GM19324 (cell line): ENCODE measurements around the gene FANCI.
"Not testable (repeated sequence)": the region's sequence is repeated elsewhere in the genome, so short reads cannot be mapped to it uniquely, and the experiment has no call there.

Experiments used
- ATAC-seq: cut with Tn5 transposase; IDR thresholded peaks from one replicate; pipeline ENCODE4 v1.9.1; 2021; ENCODE audit warnings: mild to moderate bottlenecking, moderate library complexity; ENCODE audit not compliant: unreplicated experiment, low FRiP score

The FANCI gene

DNA sequence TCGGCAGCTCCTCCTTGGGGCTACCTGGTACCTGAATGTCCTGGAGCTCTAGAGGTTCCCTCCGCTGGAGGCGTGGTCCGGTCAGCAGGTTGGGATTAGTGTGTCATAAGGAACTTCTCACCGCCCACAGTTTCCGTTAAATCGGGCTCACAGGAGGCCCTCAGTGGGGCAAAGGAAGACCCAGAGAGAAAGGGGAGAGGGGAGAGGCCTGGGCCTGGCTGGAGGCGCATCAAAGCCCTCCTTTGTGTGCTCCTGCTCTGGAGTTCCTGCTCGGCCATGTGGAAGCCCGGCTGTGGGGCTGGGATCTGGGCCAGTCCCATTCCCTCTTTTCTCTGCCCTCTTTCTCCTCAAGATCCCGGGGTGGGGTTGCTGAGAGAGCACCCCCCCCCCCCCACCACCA lies 22.2 kb upstream of the FANCI start, which contains the start of gene RLBP1:
RLBP1 (minus strand) TSS at position 37 of the 400 bp plus-strand sequence. CDS start 2,604 bp downstream, outside the sequence.
- no peak for ATAC-seq

DNA sequence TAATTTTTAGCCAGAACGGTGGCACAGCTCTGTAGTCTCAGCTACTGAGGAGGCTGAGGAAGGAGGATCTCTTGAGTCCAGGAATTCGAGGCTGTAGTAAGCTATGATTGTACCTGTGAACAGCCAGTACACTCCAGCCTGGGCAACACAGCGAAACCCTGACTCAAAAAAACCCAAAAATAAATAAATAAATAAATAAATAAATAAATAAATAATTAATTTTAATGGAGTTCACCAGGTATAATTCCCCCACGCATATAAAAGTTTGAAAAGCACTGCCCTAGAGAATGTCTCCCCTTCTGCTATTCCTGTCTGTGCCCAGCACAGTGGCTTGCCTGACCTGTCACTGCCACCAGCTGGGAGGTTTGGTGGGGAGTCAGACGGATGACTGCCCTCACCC lies 18.2 kb upstream of the FANCI start:
- ATAC-seq = no peak

DNA sequence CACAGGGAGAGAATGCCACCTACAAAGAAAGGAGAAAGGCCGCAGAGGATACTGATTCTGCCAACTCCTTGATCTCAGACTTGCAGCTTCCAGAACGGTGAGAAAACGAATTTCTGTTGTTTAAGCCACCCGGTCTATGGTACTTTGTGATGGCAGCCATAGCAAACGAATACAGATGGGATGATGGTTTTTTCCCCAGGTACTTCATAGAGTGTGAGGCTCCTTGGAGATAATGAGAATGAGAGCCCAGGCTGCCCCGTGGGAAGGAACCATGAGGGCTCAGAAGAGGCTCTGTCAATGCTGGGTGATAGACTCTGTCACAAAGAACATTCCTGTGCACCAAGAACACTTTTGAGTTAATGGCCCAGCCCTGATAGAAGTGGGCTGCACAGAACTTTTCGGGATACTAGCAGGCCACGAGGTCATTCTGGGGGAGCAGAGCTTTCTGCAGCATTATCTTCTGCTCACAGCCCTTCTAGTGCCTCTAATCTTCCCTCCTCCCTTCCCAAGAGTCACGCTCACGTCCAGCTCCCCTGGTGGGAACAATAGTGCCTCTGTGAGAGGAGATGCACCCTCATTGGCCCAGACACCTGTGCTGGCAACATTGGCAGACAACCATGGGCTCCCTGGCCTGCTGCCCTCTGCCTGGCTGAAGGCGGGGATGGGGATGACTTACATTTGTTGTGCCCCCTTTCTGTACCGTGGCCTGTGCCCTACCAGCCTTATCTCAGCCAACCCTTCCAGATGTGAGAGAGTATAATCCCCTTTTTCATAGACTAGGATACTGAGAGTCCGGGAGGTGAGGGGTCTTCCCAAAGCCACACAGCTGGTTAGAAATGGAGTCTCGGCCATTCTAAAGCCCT lies 17.2 kb upstream of the FANCI start:
- ATAC-seq = no peak

DNA sequence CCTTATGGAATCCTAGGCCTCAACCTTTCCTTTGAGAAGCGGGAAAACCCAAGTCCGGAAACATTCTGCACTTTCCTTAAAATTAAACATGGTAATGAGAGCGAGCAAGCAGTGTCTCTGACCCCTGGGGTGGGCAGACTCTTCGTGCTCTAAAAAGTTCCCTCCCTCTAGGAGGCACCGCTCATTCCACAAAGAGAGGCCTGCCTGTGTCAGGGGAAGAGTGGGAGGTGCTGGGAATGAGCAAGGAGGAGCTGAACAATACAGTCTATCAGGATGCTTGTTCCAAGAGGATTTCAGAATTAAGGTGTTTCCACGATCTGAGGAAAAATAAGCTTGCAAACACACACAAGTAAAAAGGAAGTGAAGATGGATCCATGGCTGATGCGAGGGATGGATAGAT lies 16.4 kb upstream of the FANCI start:
- no peak for ATAC-seq

DNA sequence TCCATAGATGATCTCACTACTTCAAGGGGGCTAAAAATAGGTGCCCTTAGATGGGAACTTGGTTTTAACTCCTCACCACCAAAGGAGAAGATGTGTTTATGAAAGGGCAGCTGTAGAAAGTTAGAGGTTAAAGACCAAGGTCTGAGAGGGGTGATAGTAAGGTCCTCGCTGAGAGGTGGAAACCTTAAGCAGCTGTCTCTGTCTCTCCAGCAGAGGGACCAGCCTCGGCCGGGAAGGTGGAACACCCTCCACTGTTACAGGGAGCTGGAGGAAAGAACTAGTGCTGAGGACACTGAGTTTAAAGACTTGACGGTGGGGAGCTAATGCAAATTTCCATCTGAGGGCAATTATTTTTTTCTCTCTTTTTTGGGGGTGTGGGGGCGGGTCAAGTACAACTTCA lies 13.5 kb upstream of the FANCI start:
- ATAC-seq = no peak

DNA sequence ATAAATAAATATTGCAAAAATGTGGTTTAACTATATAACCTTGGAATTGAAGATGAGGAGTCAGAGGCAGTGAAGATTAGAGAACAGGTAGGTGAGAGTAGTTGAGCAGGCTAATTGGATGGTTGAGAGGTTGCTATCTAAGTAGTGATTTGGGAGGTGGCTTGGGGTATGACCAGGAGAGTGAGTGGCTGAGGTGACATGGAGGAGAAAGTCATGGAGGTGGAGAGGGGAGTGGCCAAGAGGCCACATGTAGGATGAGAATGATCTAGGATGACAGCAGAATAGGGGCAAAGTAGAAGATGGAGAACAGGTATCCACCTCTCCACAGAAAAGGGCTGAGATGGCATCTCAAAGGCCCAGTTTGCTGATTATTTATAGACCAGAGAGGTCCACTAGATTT lies 11.9 kb upstream of the FANCI start:
- ATAC-seq = no peak

DNA sequence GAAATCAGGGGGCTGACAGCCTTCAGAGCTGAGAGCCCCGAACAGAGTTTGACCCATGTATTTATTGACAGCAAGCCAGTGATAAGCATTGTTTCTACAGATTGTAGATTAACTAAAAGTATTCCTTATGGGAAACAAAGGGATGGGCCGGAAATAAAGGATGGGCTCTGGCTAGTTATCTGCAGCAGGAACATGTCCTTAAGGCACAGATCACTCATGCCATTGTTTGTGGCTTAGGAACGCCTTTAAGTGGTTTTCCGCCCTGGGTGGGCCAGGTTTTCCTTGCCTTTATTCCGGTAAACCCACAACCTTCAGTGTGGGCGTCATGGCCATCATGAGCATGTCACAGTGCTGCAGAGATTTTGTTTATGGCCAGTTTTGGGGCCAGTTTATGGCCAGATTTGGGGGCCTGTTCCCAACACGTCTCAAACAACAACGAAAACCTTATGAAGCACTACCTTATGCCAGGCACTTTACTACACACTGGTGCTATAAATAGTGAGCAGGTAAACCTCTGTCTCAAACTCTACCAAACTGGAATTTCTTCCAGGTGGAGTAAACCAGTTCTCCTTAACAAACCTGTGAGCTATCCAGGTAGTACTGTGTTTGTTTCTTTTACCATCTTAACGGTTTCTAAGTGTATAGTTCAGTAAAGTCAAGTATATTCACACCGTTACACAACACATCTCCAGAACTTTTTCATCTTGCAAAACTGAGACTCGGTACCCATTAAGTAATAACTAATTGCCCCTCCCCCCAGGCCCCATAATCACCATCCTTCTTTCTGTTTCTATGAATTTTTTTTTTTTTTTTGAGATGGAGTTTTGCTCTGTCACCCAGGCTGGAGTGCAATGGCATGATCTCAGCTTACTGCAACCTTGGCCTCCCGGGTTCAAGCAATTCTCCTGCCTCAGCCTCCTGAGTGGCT lies 3.6 kb upstream of the FANCI start:
- not testable (repeated sequence) for ATAC-seq

DNA sequence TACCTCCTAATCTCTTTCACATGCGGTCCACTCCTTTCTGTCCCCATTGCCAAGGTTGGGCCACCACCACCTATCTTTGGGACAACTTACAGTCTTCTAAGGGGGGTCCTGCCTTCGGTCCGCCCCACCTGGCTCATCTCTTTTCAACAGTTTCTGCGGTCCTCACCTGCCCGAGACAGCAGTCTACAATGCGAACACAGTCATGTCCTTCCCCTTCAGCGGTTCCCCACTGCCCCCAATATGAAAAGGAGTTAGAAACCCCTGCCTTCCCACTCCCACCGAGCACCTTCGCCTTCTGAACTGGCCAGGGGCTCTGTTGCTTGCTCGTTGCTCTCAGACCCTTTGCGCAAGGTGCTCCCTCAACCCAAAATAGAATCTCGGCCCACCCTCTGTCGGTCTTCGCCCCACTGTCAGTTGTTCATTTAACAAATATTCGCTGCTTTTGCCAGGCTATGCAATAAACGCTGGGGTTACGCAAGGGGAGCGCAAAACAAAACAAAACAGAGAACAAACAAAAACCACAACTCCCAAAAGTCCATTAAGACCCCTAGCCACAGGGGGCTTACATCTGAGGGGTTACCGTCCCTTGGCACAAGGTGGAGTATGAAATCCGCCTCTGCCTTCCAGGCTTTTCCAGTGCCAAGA lies 611 bp upstream of the FANCI start:
- ATAC-seq = no peak

DNA sequence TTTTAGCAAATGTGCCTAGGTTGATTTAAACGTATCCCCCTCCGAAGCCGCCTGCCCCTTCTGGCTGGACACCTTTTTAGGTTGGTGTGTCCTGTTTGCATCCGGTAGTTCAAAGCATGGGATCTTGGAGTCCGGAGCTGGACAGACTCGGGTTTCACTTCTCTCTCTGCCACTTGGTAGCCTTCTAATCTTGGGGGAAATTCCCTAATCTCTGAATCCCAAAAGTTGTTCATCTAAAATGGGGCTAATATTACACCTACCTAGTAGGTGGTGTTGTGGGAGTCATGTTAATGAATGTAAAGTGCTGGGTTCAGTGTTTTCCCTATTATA lies 760 bp downstream of the FANCI start:
- no peak for ATAC-seq

DNA sequence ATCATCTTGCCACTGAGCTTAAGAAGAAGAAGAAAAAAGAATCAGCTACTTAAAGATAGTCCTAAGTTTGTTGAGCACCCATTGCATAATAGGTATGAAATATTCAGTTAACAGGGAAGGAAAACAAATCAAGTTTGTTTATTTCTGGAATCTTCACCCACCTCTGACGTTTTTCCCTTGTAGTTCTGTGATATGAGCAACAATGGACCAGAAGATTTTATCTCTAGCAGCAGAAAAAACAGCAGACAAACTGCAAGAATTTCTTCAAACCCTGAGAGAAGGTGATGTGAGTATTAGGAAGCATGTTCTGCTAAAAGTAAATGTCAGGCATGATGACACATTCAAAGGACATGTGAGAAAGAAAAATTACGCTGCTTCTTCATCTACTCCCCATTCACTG lies 3.7 kb downstream of the FANCI start:
- ATAC-seq = no peak

DNA sequence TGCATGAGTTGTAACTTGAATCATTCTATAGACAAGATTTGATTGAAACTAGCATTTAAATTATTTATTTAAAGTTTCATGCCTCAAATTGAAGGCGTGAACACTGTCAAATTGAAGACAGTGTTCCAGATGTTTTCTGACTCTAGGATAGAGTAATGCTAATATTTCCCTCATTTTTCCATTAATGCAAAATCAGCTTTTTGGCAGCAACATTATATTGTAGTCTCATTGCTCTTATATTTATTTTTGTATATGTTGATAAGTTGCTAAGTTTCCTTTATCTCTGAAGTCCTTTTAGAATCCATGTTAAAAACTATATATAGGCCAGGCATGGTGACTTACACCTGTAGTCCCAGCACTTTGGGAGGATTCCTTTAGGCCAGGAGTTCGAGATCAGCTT lies 4.8 kb downstream of the FANCI start:
- ATAC-seq = no peak

DNA sequence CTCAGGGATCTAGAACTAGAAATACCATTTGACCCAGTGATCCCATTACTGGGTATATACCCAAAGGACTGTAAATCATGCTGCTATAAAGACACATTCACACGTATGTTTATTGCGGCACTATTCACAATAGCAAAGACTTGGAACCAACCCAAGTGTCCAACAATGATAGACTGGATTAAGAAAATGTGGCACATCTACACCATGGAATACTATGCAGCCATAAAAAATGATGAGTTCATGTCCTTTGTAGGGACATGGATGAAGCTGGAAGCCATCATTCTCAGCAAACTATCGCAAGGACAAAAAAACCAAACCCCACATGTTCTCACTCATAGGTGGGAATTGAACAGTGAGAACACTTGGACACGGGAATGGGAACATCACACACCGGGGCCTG lies 6.4 kb downstream of the FANCI start:
- not testable (repeated sequence) for ATAC-seq

DNA sequence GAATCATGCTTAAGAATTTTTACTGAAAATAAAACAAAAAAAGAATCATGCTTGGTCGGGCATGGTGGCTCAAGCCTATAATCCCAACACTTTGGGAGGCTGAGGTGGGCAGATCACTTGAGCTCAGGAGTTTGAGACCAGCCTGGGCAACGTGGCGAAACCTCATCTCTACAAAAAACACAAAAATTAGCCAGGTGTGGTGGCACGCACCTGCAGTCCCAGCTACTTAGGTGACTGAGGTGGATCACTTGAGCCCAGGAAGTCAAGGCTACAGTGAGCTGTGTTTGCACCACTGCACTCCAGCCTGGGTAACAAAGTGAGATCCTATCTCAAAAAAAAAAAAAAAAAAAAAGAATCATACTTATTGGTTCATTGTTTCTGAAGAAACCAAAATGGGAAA lies 33.5 kb downstream of the FANCI start:
- ATAC-seq = not testable (repeated sequence)

DNA sequence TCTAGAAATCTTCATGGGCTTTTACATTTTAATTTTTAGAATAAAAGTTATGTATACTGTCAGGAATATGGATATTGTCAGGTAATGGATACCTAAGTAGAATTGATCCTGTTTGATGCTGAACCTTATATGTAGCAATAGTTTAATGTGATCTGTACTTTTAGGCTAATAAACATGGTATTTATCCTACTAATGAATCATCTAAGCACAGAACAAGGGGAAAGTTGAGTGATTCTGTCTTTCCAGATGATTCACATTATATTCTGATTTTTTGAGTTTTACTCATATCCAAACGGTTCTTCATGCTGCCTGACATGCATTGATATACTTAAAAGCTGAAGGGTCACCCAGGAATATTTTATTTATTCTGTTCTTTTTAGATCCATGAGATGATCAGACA lies 34.5 kb downstream of the FANCI start:
- ATAC-seq = no peak

DNA sequence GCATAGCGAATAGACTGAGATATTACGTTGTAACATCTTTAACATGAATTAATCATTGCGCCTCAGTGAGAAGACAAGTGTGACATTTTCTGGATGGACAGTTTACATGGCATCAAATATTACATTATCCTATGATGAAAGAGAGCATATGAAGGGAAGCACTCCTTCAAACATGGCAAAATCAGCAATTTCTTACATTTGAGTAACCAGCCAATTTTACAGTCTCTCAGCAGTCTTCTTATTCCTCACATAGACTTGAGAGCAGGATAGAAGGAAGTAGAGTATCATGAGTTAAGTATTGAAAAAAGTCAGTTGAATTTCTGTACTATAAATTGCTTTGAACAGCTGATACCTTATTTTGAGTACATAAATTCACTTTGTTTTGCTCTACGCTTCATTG lies 38.9 kb downstream of the FANCI start:
- no peak for ATAC-seq

DNA sequence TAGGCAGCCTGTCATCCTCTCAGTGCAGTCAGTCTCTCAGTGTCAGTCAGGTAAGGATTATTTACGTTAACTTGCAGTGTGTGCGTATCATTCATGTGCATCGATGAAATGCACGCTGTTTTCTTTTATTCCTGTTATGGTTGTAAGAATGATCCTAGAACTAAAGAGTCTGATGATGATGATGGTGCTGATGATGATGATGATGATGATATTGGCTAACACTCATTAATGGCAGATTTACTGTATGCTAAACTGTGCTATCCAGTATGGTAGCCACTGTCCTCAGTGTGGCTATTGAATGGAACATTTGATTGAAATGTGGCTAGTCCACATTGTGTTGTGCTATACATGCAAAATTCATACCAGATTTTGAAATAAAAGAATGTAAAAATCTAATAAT lies 39.4 kb downstream of the FANCI start:
- no peak for ATAC-seq

DNA sequence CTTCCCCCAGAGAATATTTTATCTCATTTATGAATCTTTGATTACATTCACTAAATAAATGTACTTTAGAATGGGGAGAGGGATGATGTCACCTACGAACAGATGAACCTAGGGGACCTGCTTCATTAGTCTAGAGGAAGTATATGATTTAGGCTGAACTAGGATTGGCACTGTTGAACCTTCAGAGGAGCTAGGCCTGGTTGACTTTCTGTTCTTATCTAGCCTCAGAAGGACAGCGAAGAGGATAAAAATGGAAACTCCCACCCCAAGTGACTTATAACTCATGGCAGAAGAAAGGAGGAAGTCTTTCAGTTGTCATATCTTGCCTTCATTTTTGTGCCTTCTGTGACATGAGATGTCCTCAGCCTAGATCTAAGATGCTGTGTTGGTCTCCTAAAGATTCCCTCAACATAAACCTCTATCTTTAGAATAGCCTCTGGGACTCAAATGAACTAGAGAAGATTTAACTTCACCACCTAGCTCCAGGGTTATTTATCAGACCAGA lies 48.2 kb downstream of the FANCI start:
- ATAC-seq = no peak

DNA sequence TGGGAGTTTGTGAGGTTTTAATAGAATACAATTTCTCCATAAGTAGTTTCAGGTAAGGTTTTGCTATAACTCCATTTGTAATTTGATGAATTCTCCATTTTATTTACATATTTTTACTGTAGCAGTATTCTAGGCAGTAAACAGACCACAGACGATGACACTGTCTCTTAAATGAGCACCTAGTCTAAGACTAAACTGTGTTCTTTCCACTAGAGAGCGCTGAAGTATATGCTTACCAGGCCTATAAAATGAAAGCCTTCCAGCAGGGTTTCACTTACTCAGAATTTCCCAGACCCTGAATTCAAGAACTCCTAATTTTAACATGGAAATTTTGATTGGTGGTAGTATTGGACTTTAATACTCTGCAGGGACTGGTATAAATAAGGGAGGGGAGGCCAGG lies 49.2 kb downstream of the FANCI start:
- ATAC-seq = no peak

DNA sequence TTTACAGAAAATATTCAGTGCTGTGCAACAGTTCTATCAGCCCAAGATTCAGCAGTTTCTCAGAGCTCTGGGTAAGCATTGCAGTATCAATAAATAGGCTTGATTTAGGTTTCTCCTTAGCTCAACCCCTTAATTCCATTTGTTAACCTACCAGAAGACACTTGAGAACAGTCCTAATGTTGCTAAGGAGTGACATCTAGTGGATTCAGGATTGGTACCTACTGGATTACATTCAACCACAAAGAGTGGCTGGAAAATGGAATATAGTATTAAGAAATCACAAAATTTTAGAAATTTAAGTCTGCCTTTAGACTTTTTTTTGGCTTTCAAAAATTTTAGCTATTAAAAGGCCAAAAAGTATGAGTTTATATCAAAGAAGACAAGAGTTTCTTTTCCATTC lies 56.1 kb downstream of the FANCI start:
- ATAC-seq = no peak

DNA sequence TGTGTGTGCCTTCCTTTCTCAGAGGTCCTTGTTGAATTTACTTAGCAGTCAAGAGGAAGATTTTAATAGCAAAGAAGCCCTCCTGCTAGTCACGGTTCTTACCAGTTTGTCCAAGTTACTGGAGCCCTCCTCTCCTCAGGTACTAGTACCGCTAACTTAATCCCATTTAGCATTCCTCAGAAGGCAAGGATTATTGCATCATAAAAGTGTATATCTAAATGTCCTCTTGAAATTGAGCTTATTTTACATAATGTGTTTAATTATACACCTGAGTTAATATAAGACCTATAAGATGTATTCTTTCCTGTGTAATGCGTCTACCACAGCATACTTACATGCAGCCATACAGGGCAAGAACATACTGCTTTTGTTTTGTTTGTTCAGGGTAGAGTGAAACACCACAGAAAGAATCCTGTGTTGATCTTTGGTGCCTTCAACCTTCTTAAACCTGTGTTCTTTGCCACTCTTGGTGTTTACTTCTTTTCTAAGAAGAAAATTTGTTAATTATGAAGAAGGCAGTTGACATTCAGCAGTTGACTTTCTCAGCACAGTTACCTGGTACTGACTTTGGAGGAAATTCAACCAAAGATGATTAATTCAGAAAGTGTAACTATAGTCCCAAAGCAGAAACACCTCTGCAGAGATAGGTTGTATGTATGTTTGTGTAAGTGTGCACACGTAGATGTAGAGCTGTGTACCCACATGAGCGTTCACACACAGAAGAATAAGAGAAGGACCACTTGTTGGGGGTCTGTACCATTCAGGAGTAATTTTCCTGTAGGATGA lies 57.7 kb downstream of the FANCI start:
- ATAC-seq = no peak
